ENCODE data around the gene PTPRA.
"Not testable (repeated sequence)": the region's sequence is repeated elsewhere in the genome, so short reads cannot be mapped to it uniquely, and the experiment has no call there.

PTPRA gene, protein sequence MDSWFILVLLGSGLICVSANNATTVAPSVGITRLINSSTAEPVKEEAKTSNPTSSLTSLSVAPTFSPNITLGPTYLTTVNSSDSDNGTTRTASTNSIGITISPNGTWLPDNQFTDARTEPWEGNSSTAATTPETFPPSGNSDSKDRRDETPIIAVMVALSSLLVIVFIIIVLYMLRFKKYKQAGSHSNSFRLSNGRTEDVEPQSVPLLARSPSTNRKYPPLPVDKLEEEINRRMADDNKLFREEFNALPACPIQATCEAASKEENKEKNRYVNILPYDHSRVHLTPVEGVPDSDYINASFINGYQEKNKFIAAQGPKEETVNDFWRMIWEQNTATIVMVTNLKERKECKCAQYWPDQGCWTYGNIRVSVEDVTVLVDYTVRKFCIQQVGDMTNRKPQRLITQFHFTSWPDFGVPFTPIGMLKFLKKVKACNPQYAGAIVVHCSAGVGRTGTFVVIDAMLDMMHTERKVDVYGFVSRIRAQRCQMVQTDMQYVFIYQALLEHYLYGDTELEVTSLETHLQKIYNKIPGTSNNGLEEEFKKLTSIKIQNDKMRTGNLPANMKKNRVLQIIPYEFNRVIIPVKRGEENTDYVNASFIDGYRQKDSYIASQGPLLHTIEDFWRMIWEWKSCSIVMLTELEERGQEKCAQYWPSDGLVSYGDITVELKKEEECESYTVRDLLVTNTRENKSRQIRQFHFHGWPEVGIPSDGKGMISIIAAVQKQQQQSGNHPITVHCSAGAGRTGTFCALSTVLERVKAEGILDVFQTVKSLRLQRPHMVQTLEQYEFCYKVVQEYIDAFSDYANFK

GRCh38 chr20:2873010-2873746 is at the start of gene PTPRA:
Gene PTPRA, plus strand, starts transcription at chr20:2873481. Its CDS starts 90,797 bp downstream, at chr20:2964278.
- peak; percentile 96 for DNase-seq

- no peak for DNase-seq
Observed at GRCh38 chr20:2825761-2826160, 47.5 kb upstream of the PTPRA start.

DNA sequence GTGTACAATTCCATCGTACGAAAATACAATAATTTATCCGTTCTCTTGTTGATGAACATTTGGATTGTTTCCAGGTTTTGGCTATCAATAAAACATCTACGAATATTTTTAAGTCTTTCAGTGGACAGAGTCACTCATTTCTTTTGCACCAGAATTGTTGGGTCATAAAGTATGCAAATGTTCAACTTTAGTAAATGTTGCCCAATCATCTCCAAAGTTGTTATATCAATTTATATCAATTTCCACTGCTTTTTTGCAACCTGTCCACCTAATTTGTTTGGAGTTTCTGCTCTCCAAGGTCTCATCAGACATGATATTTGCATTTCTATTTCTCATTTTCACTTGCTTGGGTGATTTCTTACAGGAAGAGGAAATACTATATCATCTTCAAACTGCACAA is 46.6 kb upstream of the PTPRA start:
- no peak for DNase-seq

DNA sequence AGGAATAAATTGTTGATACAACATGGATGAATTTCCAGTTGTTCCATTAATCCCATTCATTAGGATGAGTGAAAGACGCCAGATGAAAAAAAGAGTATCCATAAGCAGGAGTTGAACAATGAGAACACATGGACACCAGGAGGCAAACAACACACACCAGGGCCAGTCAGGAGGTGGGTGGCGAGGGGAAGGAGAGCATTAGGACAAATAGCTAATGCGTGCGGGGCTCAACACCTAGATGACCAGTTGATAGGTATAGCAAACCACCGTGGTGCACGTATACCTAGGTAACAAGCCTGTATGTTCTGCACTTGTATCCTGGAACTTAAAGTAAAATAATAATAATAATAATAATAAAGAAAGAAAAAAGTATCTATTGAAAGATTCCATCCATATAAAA is 43.9 kb upstream of the PTPRA start:
- no peak for DNase-seq

GRCh38 chr20:2831206-2831605 is 42.1 kb upstream of the PTPRA start:
- not testable (repeated sequence) for DNase-seq

DNA sequence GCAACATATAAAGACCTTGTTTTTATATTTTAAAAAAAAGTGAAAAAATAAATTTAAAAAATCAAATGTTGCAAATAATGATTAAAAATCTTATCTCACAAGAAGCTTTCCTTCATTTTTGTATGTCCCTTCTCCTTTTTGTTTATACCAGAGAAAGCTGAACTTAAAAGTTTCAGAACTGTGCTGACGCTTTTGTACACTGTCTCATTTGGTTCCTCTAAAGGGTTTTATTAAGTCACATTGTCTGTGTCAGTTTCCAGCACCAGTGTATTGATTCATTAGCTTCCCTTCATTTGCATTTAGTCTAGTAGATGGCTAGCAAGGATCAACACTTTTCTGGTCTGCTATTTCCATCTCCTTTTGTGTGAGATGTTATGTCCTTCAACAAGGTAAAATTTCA is 39.5 kb upstream of the PTPRA start:
- DNase-seq, result no peak

- no peak for DNase-seq
Observed at GRCh38 chr20:2834401-2835110, 38.7 kb upstream of the PTPRA start.

GRCh38 chr20:2835331-2835796 is 37.9 kb upstream of the PTPRA start:
- DNase-seq, result no peak

DNA sequence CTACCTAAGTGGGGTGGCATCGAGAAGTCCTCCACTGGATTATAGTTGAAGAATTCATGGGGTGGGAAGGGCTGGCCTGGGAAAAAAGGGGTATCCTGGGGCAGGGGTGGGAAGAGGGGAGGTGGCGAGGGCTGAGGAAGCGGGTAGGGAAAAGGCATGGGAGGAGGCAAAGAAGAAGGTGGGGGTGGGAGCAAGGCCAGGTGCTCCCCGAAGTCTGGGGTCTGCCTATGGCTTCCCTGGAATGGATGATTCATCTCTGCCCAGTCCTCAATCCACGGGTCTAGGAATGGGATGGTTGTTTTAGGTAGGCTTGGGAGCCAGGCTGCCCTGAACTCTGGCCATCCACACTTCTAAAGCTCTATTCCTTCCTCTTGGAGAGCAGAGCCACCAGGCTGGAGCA is 37.2 kb upstream of the PTPRA start:
- DNase-seq, result no peak

- DNase-seq, result no peak
Observed at GRCh38 chr20:2837221-2837960, 35.9 kb upstream of the PTPRA start.

DNA sequence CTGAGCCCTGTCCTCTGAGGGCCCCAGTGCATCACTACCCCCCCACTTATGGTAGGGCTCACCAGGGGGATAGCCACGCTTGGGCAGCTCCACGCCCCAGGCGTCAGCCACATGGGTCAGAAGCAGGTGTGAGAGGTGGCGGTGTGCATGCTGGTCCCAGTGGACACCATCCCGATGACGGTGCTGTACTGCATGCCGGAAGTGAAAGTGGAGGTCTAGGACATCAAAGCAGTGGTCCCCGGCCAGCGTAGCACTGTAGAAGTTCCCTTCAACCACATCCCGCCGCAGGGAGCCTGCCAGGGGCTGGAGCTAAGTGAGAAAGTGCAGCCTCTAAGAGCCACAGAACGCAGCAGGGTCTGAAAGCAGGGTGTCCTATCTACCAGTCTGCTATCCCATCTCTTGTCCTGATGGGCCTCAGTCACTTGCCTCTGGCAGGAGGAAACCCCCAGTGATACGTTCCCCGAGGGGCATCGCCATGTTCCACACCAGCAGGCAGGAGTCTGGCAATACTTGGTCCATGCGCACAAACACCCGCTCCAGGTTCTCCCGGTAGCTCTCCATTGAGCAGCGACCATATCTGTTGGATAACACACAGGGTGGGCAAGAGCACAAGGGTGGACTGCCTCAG is 35.0 kb upstream of the PTPRA start:
- no peak for DNase-seq

DNA sequence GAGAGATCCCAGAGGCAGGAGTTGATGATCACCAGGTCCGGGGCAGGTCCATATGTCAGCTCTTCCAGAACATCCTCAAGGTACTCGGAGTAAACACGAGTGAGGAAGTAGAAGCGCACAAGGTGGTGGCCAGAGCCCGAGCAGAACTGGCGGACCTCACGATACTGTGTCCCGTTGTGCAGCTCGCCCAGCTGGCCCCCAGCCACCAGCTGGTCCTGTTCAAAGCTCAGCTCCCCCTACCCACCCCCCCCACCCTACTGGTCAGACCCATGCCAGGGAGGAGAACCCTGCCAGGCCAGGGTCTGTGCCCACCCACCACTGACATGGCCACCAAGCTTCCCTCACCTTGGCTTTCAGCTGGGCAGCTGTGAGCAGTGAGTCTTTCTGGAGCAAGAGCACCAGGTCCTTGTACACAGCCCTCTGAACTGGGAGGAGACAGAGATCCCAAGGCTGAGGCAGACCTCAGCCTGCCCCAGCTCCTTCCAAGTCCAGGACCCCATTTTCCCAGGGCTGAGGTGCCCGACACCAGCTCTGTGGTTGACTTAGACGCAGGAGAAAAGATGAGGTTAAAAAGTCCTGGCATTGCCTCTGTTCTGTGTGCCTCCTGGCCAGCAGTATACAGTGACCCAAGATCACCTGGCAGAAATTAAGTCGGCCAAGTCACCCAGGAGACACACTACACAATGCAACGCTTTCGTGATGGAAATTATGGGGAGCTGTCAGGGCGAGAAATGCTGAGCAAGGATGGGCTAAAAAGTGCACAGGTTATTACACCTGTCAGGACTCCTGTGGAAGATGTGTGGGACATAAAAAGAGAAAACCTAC is 34.2 kb upstream of the PTPRA start:
- DNase-seq, result no peak

DNA sequence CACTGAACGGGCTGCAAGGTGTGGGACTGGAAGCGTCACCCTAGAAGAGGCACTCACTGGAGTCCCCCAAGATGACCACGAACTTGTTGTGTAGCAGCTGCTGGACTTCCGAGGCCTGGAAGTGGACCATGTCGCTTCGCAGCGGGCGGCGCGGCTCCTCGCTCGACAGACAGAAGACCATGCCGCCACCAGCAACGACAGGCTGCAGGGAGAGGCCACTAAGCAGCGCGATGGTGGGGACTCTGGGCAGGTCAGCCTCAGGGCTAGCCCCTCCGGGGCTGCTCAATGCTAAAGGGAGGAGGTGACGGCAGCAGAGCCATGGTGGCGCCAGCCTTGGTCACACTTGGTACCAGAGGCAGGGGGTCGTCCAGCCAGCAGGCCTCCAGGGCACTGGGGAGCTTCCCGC is 33.5 kb upstream of the PTPRA start:
- DNase-seq, result no peak

GRCh38 chr20:2840138-2840966 is 32.9 kb upstream of the PTPRA start, which contains the start of the genes PCED1A and VPS16:
Gene PCED1A, minus strand, starts transcription at chr20:2840655. Its CDS starts 743 bp downstream, at chr20:2839912.
Gene VPS16, plus strand, starts transcription at chr20:2840745. Its CDS starts 30 bp downstream, at chr20:2840775.
- peak; percentile 92 for DNase-seq

GRCh38 chr20:2840967-2841531 is 32.2 kb upstream of the PTPRA start:
- peak; percentile 68 for DNase-seq

- DNase-seq, result no peak
Observed at GRCh38 chr20:2845607-2846006, 27.7 kb upstream of the PTPRA start.

DNA sequence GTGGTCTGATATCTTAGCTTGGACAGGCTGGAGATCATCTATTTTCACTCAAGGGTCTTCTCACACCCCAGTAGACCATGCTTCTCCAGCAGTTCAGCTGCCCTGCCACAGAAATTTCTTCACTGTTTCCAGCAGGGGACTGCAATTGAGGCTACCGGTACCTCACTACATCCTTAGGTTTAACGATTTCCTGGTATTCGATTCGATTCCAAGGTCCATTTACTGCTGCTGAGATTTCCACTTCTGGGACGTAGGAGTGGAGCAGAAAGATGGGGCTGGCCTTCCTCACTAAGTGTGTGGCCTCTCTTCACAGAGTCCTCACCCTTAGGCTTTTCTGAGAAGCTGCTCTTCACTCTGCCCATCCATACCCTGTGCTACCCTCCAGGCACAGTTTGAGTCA is 26.6 kb upstream of the PTPRA start:
- DNase-seq, result no peak

GRCh38 chr20:2847802-2848201 is 25.5 kb upstream of the PTPRA start:
- no peak for DNase-seq

GRCh38 chr20:2849529-2849928 is 23.8 kb upstream of the PTPRA start:
- no peak for DNase-seq

Data from islet precursor cell (in vitro differentiated cells).